Tibial nerve (tissue), 4 donors: ENCODE measurements around the gene KCNE5. TPM values are rescaled to one million over a fixed set of nuclear protein-coding genes. Genes with fewer than 3 reads are reported as not detected.
"Not testable (repeated sequence)": the region's sequence is repeated elsewhere in the genome, so short reads cannot be mapped to it uniquely, and the experiment has no call there.

ENCODE experiments used
- DNase-seq, 2 donors: peaks; one replicate each; pipeline ENCODE4 v3.0.0-alpha.2; 2019; ENCODE audit warnings: low spot score in 2 of 2
- H3K27ac ChIP-seq, 4 donors: fragments of 200-600 bp; sonication (generic) in 3 of 4; one replicate each; pipeline ENCODE4 v1.5.1; 2017 to 2019; ENCODE audit warnings: mild to moderate bottlenecking in 1 of 4
- H3K27me3 ChIP-seq, 2 donors: fragments of 200-600 bp; sonication (generic) in 1 of 2; one replicate each; pipeline versions ENCODE4 v1.5.1 to v1.6.0; 2017 to 2019
- H3K36me3 ChIP-seq, 3 donors: fragments of 200-600 bp; sonication (generic); one replicate each; pipeline ENCODE4 v1.5.1; 2018 to 2019
- H3K4me1 ChIP-seq, 4 donors: fragments of 200-600 bp; sonication (generic) in 3 of 4; one replicate each; pipeline ENCODE4 v1.5.1; 2017 to 2019
- H3K4me3 ChIP-seq, 4 donors: fragments of 200-600 bp; sonication (generic) in 3 of 4; one replicate each; pipeline ENCODE4 v1.5.1; 2017 to 2019; ENCODE audit warnings: mild to moderate bottlenecking in 1 of 4, moderate library complexity in 1 of 4
- H3K9me3 ChIP-seq, 4 donors: fragments of 200-600 bp; sonication (generic) in 3 of 4; one replicate each; pipeline ENCODE4 v1.5.1; 2017 to 2019
- EP300 ChIP-seq, 2 donors: sonication (generic); formaldehyde crosslinking; IDR thresholded peaks; one replicate each; pipeline ENCODE4 v1.6.1; 2017; ENCODE audit warnings: antibody characterized with exemption in 2 of 2, mild to moderate bottlenecking in 1 of 2
- POLR2A ChIP-seq, 2 donors: fragments of 450-650 bp; IDR thresholded peaks; one replicate each; pipeline ENCODE4 v1.6.1; 2017; ENCODE audit warnings: antibody characterized with exemption in 2 of 2, mild to moderate bottlenecking in 2 of 2, moderate library complexity in 2 of 2
- WGBS, 2 donors: methylation state at CpG; one replicate each; pipeline ENCODE4 v1.1.5; 2018; 5-methylcytosine and 5-hydroxymethylcytosine counted together
- total RNA-seq, 4 donors: library from RNA; depleted of rRNA; stranded (reverse); fragments of >200 nt; gene quantifications; one replicate each; pipeline ENCODE4 v1.1.0, GENCODE V29; 2016
- TF ChIP-seq, protein P1 (sequence below), 5 experiments: fragments of 200-600 bp in 3 of 5; fragments of 450-650 bp in 2 of 5; sonication (generic) in 3 of 5; IDR thresholded peaks; one replicate each; pipeline ENCODE4 v1.5.1; 2016 to 2019; ENCODE audit warnings: antibody characterized with exemption in 5 of 5, mild to moderate bottlenecking in 3 of 5, moderate library complexity in 2 of 5

KCNE5 gene
- total RNA-seq, 4 donors from 2014 or later, result 0.66 TPM; not detected in 3

DNA sequence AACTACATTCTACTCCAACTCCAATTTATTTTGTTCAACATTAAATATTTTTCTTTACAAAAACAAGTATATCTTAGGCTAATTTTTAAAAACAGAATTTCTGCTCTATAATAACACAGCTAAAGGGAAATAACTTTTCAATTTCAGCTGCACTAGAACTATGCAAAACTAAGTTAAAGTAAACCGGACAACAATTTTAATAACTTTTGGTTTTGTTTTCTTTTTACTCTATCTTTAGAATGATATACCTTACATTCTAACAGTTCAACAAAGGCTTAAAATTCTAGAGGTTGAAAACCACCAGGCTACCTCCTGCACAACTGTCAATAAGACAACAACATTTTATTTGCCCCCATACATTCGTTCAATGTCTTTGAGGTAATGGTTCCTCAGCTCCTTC, 18.7 kb upstream of the KCNE5 start:
- Histone ChIP-seq H3K9me3 (no peaks in the 10 kb centered on the region), H3K36me3 (no peaks in the 10 kb centered on the region), H3K27ac (no peak overlapping the region), H3K27me3 (no peaks in the 10 kb centered on the region), H3K4me1 (no peaks in the 10 kb centered on the region), H3K4me3 (no peak overlapping the region)
- DNase-seq, result no peak
- TF ChIP-seq POLR2A (IDR thresholded peaks at IDR 0.05), result no peak
- TF ChIP-seq, protein P1, sequence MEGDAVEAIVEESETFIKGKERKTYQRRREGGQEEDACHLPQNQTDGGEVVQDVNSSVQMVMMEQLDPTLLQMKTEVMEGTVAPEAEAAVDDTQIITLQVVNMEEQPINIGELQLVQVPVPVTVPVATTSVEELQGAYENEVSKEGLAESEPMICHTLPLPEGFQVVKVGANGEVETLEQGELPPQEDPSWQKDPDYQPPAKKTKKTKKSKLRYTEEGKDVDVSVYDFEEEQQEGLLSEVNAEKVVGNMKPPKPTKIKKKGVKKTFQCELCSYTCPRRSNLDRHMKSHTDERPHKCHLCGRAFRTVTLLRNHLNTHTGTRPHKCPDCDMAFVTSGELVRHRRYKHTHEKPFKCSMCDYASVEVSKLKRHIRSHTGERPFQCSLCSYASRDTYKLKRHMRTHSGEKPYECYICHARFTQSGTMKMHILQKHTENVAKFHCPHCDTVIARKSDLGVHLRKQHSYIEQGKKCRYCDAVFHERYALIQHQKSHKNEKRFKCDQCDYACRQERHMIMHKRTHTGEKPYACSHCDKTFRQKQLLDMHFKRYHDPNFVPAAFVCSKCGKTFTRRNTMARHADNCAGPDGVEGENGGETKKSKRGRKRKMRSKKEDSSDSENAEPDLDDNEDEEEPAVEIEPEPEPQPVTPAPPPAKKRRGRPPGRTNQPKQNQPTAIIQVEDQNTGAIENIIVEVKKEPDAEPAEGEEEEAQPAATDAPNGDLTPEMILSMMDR (IDR thresholded peaks at IDR 0.05), result no peak
- no peak for TF ChIP-seq EP300 (IDR thresholded peaks at IDR 0.05)
- whole genome bisulfite sequencing, 2 donors, result 82 to 91% methylated on average over 2 of the region's 2 CpGs

DNA sequence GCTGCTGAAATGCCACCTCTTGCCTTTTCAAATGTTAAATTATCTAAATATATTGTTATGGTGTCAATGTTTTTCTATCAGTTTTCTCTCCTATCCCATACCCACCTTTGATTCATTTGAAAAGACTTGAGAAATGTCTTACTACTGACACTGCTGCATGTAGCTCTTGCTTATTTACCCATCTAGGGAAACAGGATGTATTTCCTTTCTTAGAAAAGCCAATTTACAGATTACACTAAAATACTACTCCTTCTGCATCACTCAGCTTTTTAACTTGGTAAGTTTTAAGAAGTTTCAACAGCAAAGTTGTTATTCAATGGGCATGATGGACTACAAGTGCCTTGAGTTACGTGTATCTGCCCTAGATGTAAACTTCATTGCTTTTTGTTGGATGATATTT, 13.2 kb upstream of the KCNE5 start:
- Histone ChIP-seq H3K27ac (no peak overlapping the region), H3K9me3 (no peaks in the 10 kb centered on the region), H3K27me3 (peaks cover 0 to 7% of the 10 kb centered on the region in 2 donors), H3K4me3 (no peak overlapping the region), H3K4me1 (no peaks in the 10 kb centered on the region), H3K36me3 (no peaks in the 10 kb centered on the region)
- DNase-seq, result no peak
- TF ChIP-seq POLR2A (IDR thresholded peaks at IDR 0.05) (no peak), EP300 (IDR thresholded peaks at IDR 0.05) (no peak)
- TF ChIP-seq, protein P1 (IDR thresholded peaks at IDR 0.05), result no peak
- WGBS, 2 donors, result 79 to 100% methylated on average over 1 of the region's 1 CpG

DNA sequence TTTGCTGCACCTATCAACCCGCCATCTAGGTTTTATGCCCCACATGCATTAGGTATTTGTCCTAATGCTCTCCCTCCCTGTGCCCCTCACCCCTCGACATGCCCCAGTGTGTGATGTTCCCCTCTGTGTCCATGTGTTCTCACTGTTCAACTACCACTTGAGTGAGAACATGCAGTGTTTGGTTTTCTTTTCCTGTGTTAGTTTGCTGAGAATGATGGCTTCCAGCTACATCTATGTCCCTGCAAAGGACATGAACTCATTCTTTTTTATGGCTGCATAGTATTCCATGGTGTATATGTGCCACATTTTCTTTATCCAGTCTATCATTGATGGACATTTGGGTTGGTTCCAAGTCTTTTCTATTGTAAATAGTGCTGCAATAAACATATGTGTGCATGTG, 12.5 kb upstream of the KCNE5 start:
- not testable (repeated sequence) for H3K4me3 ChIP-seq, H3K27ac ChIP-seq, H3K9me3 ChIP-seq, H3K27me3 ChIP-seq, DNase-seq, H3K4me1 ChIP-seq, H3K36me3 ChIP-seq
- 93 to 100% methylated on average over 2 of the region's 2 CpGs for WGBS, 2 donors

DNA sequence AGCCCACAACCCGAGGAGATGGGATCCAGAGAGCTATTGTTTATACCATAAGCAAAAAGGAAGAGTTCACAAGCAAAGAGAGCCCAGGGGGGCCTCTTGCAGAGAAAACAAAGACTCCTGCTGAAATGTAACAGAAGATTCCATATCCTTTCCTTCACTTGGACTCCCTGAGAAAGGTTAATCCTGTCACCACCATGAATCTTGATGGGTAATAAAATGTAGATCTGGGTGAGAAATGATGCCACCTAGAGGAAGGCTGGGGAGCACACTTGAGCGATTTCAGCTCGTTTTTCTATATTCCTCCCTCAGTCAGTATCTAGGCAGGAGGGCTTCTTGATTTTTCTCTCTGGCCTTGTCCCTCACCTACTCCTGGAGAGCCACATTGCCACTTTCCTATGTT, 10.2 kb upstream of the KCNE5 start:
- WGBS, 2 donors, result 22 to 29% methylated on average over 3 of the region's 3 CpGs
- Histone ChIP-seq H3K27me3 (peaks cover 0 to 9% of the 10 kb centered on the region in 2 donors), H3K9me3 (no peaks in the 10 kb centered on the region), H3K36me3 (no peaks in the 10 kb centered on the region), H3K4me1 (no peaks in the 10 kb centered on the region), H3K27ac (no peak overlapping the region), H3K4me3 (no peak overlapping the region)
- TF ChIP-seq, protein P1 (IDR thresholded peaks at IDR 0.05), result peak in 2 of 5 experiments; percentile 30 to 41
- no peak for TF ChIP-seq POLR2A (IDR thresholded peaks at IDR 0.05)
- DNase-seq, result no peak

DNA sequence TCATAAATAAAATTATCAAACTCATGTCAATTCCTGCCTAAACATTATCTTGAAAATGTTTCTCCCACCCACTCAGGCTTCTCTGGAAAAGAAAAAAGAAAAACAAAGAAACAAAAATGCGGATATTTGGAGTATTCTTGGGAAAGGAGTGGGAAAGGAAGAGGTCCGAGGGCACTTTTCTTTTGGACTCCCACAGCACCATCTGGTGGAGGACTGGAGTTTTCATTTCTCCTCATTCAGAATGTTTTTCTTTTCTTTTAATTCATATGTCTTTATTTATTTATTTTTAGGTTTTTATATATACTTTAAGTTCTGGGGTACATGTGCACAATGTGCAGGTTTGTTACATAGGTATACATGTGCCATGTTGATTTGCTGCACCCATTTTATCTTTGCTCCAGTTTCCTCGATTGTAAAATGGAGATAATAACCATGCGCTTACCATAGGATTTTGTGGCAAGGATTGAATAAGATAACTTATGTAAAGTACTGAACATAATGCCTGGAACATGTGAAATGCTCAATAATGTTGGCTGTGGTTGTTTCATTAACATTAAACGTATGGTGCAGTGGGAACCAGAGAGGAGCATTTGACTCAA, 8.0 kb upstream of the KCNE5 start:
- 47 to 50% methylated on average over 5 of the region's 5 CpGs for WGBS, 2 donors
- H3K9me3 ChIP-seq, result no peaks in the 10 kb centered on the region
- H3K27me3 ChIP-seq, result peaks cover 0 to 16% of the 10 kb centered on the region in 2 donors
- no peak overlapping the region for H3K4me3 ChIP-seq
- no peaks in the 10 kb centered on the region for H3K36me3 ChIP-seq
- H3K27ac ChIP-seq, result no peak overlapping the region
- DNase-seq, result no peak
- no peaks in the 10 kb centered on the region for H3K4me1 ChIP-seq
- TF ChIP-seq POLR2A (IDR thresholded peaks at IDR 0.05) (no peak), EP300 (IDR thresholded peaks at IDR 0.05) (no peak)
- TF ChIP-seq, protein P1 (IDR thresholded peaks at IDR 0.05), result peak in 2 of 5 experiments; percentile 16 to 29

DNA sequence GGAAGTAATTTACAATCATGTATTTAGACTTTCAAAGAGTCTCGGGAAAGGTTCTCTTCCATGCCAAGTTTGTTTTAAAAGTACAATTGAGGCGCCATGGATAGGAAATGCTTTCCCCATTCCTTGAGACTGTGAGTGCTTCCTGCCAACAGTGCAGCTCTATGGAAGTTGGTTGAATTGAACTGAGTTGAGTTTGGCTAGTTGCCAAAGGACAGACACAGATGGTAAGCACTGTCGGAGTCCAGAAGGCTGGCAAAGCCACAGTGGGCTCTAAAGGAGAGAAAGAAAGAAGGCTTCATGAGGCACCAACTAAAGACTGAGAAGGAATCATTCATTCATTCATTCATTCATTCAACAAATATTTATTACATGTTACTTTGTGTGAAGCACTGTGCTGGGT, 4.3 kb upstream of the KCNE5 start:
- Histone ChIP-seq H3K4me1 (peaks cover 0 to 10% (median 0%) of the 10 kb centered on the region in 4 donors), H3K27me3 (peaks cover 0 to 22% of the 10 kb centered on the region in 2 donors), H3K27ac (no peak overlapping the region), H3K4me3 (no peak overlapping the region), H3K36me3 (no peaks in the 10 kb centered on the region), H3K9me3 (no peaks in the 10 kb centered on the region)
- no peak for TF ChIP-seq EP300 (IDR thresholded peaks at IDR 0.05)
- TF ChIP-seq, protein P1 (IDR thresholded peaks at IDR 0.05), result no peak
- TF ChIP-seq POLR2A (IDR thresholded peaks at IDR 0.05), result no peak
- no peak for DNase-seq
- WGBS, 2 donors, result 26 to 36% methylated on average over 3 of the region's 3 CpGs
